KOPT-K1 (cell line): ENCODE results near the gene PSMB9.
A peak's percentile ranks its signal among the peaks of the same experiment; 100 is the strongest.
"Not testable (repeated sequence)": the region's sequence is repeated elsewhere in the genome, so short reads cannot be mapped to it uniquely, and the experiment has no call there.

Source experiments
- H3K27ac ChIP-seq: fragments of 200-600 bp; sonication (generic); 2 replicates; pipeline ENCODE4 v1.5.1; 2016; ENCODE audit warnings: antibody characterized with exemption, mild to moderate bottlenecking, low read depth, low read length; ENCODE audit not compliant: poor library complexity, severe bottlenecking
- H3K36me3 ChIP-seq: fragments of 200-600 bp; sonication (generic); 2 replicates; pipeline ENCODE4 v1.5.1; 2017; ENCODE audit warnings: antibody characterized with exemption, mild to moderate bottlenecking, low read length, moderate library complexity; ENCODE audit not compliant: insufficient read depth
- H3K9me3 ChIP-seq: fragments of 200-600 bp; sonication (generic); 2 replicates; pipeline ENCODE4 v1.5.1; 2017; ENCODE audit warnings: antibody characterized with exemption, low read length, mild to moderate bottlenecking; ENCODE audit not compliant: insufficient read depth, poor library complexity, severe bottlenecking

PSMB9 gene

GRCh38 chr6:32853541-32854375, at the start of gene PSMB9, which contains the start of gene TAP1:
Gene PSMB9, plus strand, starts transcription at chr6:32854192. Its CDS starts 38 bp downstream, at chr6:32854230.
Gene TAP1, minus strand, starts transcription at chr6:32853704. Its CDS starts 68 bp downstream, at chr6:32853636.
- peaks cover 55% of the 10 kb centered on the region for H3K36me3 ChIP-seq
- peak within 1 kb of the TSS; percentile 97 for H3K27ac ChIP-seq
- H3K9me3 ChIP-seq, result no peaks in the 10 kb centered on the region

GRCh38 chr6:32805404-32805803, 48.6 kb upstream of the PSMB9 start:
- not testable (repeated sequence) for H3K9me3 ChIP-seq, H3K36me3 ChIP-seq, H3K27ac ChIP-seq

GRCh38 chr6:32807020-32807580, 46.9 kb upstream of the PSMB9 start:
- Histone ChIP-seq H3K9me3 (no peaks in the 10 kb centered on the region), H3K27ac (no peak overlapping the region), H3K36me3 (no peaks in the 10 kb centered on the region)

GRCh38 chr6:32809171-32809570, 44.8 kb upstream of the PSMB9 start:
- no peak overlapping the region for H3K27ac ChIP-seq
- no peaks in the 10 kb centered on the region for H3K36me3 ChIP-seq
- no peaks in the 10 kb centered on the region for H3K9me3 ChIP-seq

- Histone ChIP-seq H3K9me3 (no peaks in the 10 kb centered on the region), H3K36me3 (no peaks in the 10 kb centered on the region), H3K27ac (no peak overlapping the region)
Observed at GRCh38 chr6:32814145-32814544, 39.8 kb upstream of the PSMB9 start.

- Histone ChIP-seq H3K9me3 (no peaks in the 10 kb centered on the region), H3K27ac (no peak overlapping the region), H3K36me3 (no peaks in the 10 kb centered on the region)
Observed at GRCh38 chr6:32815115-32815514, 38.9 kb upstream of the PSMB9 start.

- no peaks in the 10 kb centered on the region for H3K36me3 ChIP-seq
- no peaks in the 10 kb centered on the region for H3K9me3 ChIP-seq
- no peak overlapping the region for H3K27ac ChIP-seq
Observed at GRCh38 chr6:32815996-32816395, 38.0 kb upstream of the PSMB9 start.

- Histone ChIP-seq H3K36me3 (no peaks in the 10 kb centered on the region), H3K27ac (no peak within 1 kb of the TSS)
Observed at GRCh38 chr6:32816746-32817204, 37.2 kb upstream of the PSMB9 start, which contains the start of gene HLA-DOB. Gene HLA-DOB, minus strand, starts transcription at chr6:32817002. Its CDS starts 51 bp downstream, at chr6:32816951.

GRCh38 chr6:32818867-32819266, 35.1 kb upstream of the PSMB9 start:
- Histone ChIP-seq H3K9me3 (no peaks in the 10 kb centered on the region), H3K36me3 (no peaks in the 10 kb centered on the region), H3K27ac (no peak overlapping the region)

More at GRCh38 chr6:32816746-32817204, 37.2 kb upstream of the PSMB9 start, which contains the start of gene HLA-DOB:
- no peaks in the 10 kb centered on the region for H3K9me3 ChIP-seq

GRCh38 chr6:32819729-32820128, 34.3 kb upstream of the PSMB9 start:
- Histone ChIP-seq H3K9me3 (no peaks in the 10 kb centered on the region), H3K27ac (no peak overlapping the region), H3K36me3 (no peaks in the 10 kb centered on the region)

- no peaks in the 10 kb centered on the region for H3K9me3 ChIP-seq
- H3K27ac ChIP-seq, result no peak overlapping the region
- peaks cover 33% of the 10 kb centered on the region for H3K36me3 ChIP-seq
Observed at GRCh38 chr6:32825966-32826365, 28.0 kb upstream of the PSMB9 start.

- Histone ChIP-seq H3K36me3 (peaks cover 44% of the 10 kb centered on the region), H3K9me3 (no peaks in the 10 kb centered on the region), H3K27ac (no peak overlapping the region)
Observed at GRCh38 chr6:32827025-32827424, 27.0 kb upstream of the PSMB9 start.

- H3K27ac ChIP-seq, result no peak overlapping the region
- no peaks in the 10 kb centered on the region for H3K9me3 ChIP-seq
- H3K36me3 ChIP-seq, result peaks cover 68% of the 10 kb centered on the region
Observed at GRCh38 chr6:32829495-32829894, 24.5 kb upstream of the PSMB9 start.

- no peak overlapping the region for H3K27ac ChIP-seq
- H3K9me3 ChIP-seq, result no peaks in the 10 kb centered on the region
- peaks cover 73% of the 10 kb centered on the region for H3K36me3 ChIP-seq
Observed at GRCh38 chr6:32830017-32830416, 24.0 kb upstream of the PSMB9 start.

- peaks cover 82% of the 10 kb centered on the region for H3K36me3 ChIP-seq
- H3K27ac ChIP-seq, result no peak overlapping the region
- no peaks in the 10 kb centered on the region for H3K9me3 ChIP-seq
Observed at GRCh38 chr6:32830936-32831335, 23.1 kb upstream of the PSMB9 start.
